ENCODE results near the gene TMOD4.

Gene TMOD4

GRCh38 chr1:151175041-151175741 lies 590 bp downstream of the TMOD4 start:
- no peak for DNase-seq (ENCODE audit: low spot score)

- DNase-seq (ENCODE audit: low spot score): no peak
Observed at GRCh38 chr1:151171190-151171589, 4.6 kb downstream of the TMOD4 start.

GRCh38 chr1:151167116-151167515 lies 8.7 kb downstream of the TMOD4 start:
- no peak for DNase-seq (ENCODE audit: low spot score)

- peak; percentile 75 for DNase-seq (ENCODE audit: low spot score)
Observed at GRCh38 chr1:151166505-151166956, 9.2 kb downstream of the TMOD4 start.

- DNase-seq (ENCODE audit: low spot score): peak; percentile 95
Observed at GRCh38 chr1:151165738-151166504, 9.9 kb downstream of the TMOD4 start, which contains the start of the genes LYSMD1 and SCNM1. TSS of gene LYSMD1 (minus strand) at chr1:151165902. CDS start at chr1:151165258, 644 bp downstream. TSS of gene SCNM1 (plus strand) at chr1:151166144. CDS start at chr1:151166153, 9 bp downstream.

GRCh38 chr1:151165281-151165737 lies 10.5 kb downstream of the TMOD4 start:
- peak; percentile 83 for DNase-seq (ENCODE audit: low spot score)

- no peak for DNase-seq (ENCODE audit: low spot score)
Observed at GRCh38 chr1:151164732-151165280, 11.0 kb downstream of the TMOD4 start.

GRCh38 chr1:151159373-151159772 lies 16.4 kb downstream of the TMOD4 start:
- DNase-seq (ENCODE audit: low spot score): no peak

- DNase-seq (ENCODE audit: low spot score): no peak
Observed at GRCh38 chr1:151158751-151159251, 17.0 kb downstream of the TMOD4 start.

- DNase-seq (ENCODE audit: low spot score): no peak
Observed at GRCh38 chr1:151158326-151158725, 17.5 kb downstream of the TMOD4 start.

GRCh38 chr1:151157067-151157531 lies 18.7 kb downstream of the TMOD4 start:
- DNase-seq (ENCODE audit: low spot score): no peak

GRCh38 chr1:151156515-151156819 lies 19.3 kb downstream of the TMOD4 start, which contains the start of gene TNFAIP8L2:
TSS of gene TNFAIP8L2 (plus strand) at chr1:151156649. CDS start at chr1:151158698, 2,049 bp downstream.
- no peak for DNase-seq (ENCODE audit: low spot score)

GRCh38 chr1:151147665-151148064 lies 28.1 kb downstream of the TMOD4 start:
- DNase-seq (ENCODE audit: low spot score): no peak

GRCh38 chr1:151147132-151147503 lies 28.7 kb downstream of the TMOD4 start:
- DNase-seq (ENCODE audit: low spot score): no peak

- peak; percentile 98 for DNase-seq (ENCODE audit: low spot score)
Observed at GRCh38 chr1:151146412-151147131, 29.2 kb downstream of the TMOD4 start, which contains the start of gene SEMA6C. TSS of gene SEMA6C (minus strand) at chr1:151146631. CDS start at chr1:151142621, 4,010 bp downstream.

GRCh38 chr1:151146072-151146411 lies 29.7 kb downstream of the TMOD4 start:
- DNase-seq (ENCODE audit: low spot score): peak; percentile 31

- DNase-seq (ENCODE audit: low spot score): peak; percentile 35
Observed at GRCh38 chr1:151145304-151146071, 30.3 kb downstream of the TMOD4 start.

- DNase-seq (ENCODE audit: low spot score): no peak
Observed at GRCh38 chr1:151144474-151145303, 31.1 kb downstream of the TMOD4 start.

GRCh38 chr1:151143986-151144385 lies 31.8 kb downstream of the TMOD4 start:
- no peak for DNase-seq (ENCODE audit: low spot score)

- no peak for DNase-seq (ENCODE audit: low spot score)
Observed at GRCh38 chr1:151143057-151143435, 32.7 kb downstream of the TMOD4 start.

Data from GM03348 (cell line).